GM18907 (cell line): Measurements from ENCODE around the gene TMPRSS9.

Source experiments
- ATAC-seq: cut with Tn5 transposase; IDR thresholded peaks from one replicate; pipeline ENCODE4 v1.9.1; 2021; ENCODE audit warnings: mild to moderate bottlenecking, moderate library complexity; ENCODE audit not compliant: unreplicated experiment

The TMPRSS9 gene

GRCh38 chr19:2329149-2329478, 31.0 kb upstream of the TMPRSS9 start:
- no peak for ATAC-seq

- ATAC-seq = no peak
Measured at GRCh38 chr19:2329501-2329916, 30.6 kb upstream of the TMPRSS9 start.

DNA sequence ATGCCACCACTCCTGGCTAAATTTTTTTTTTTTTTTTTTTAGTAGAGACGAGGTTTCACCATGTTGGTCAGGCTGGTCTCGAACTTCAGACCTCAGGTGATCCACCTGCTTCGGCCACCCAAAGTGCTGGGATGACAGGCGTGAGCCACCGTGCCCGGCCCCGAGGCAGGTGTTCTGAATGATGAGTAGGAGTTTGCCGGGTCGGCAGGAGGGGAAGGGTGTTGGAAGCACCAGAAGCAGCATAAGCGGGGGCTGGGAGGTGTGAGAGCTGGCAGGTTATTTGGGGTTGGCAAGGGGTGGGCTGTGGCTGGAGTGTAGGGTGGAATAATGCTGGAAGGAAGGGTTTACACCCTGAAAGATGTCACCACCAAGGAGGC, 29.8 kb upstream of the TMPRSS9 start:
- no peak for ATAC-seq

DNA sequence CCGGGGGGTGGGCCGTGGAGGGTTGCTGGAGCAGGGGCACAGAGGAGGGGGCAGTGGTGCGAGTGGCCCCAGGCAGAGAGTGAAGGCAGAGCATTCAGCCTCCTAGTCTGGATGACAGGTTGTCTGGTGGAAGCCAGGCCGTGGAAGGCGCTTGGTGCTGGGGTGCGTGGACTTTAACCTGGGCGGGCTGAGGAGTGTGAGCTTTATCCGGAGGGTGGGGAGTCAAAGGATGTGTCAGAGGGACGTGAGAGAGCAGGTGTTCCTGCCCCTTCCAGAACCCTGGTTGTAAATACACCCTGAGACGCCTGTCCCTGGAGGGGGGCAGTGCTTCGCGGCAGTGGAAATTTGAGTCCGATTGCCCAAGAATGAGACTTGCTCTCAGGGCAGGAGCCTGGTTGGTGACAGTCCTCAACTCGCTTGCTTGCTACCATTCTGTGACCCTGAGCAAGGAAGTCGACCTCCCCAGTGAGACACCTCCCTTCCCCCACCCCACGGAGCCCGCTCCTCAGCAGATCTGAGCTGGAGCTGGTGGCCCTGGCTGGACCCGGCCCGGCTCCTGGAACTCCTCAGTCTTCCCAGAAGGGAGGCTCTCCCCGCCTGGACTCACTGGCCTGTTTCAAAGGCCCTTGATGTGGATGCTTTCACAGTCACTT, 29.3 kb upstream of the TMPRSS9 start:
- ATAC-seq = no peak

GRCh38 chr19:2331601-2332246, 28.3 kb upstream of the TMPRSS9 start:
- no peak for ATAC-seq

- peak; percentile 38 for ATAC-seq
Measured at GRCh38 chr19:2332341-2333026, 27.6 kb upstream of the TMPRSS9 start.

- ATAC-seq = no peak
Measured at GRCh38 chr19:2333027-2333806, 26.8 kb upstream of the TMPRSS9 start.

DNA sequence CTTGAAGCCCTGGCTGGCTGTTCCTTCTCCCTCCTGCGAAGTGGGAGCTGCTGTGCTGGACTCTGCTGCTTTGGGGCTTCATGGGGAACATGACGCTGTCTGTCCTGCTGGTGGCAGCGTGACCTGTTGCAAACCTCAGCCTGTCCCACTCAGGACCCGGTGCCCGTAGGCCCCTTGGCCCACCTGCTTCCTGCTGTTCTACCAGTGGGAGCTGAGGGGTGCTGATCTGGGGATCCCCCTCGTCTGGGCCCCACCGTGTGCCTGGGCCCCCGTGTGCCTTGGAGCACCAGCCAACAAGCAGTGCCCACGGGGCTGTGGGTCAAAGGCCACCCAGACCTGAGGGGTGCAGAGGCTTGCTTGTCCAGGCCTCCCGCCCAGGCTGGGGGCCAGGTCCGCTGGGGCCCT, 26.3 kb upstream of the TMPRSS9 start:
- no peak for ATAC-seq

- no peak for ATAC-seq
Measured at GRCh38 chr19:2334426-2334825, 25.6 kb upstream of the TMPRSS9 start.

DNA sequence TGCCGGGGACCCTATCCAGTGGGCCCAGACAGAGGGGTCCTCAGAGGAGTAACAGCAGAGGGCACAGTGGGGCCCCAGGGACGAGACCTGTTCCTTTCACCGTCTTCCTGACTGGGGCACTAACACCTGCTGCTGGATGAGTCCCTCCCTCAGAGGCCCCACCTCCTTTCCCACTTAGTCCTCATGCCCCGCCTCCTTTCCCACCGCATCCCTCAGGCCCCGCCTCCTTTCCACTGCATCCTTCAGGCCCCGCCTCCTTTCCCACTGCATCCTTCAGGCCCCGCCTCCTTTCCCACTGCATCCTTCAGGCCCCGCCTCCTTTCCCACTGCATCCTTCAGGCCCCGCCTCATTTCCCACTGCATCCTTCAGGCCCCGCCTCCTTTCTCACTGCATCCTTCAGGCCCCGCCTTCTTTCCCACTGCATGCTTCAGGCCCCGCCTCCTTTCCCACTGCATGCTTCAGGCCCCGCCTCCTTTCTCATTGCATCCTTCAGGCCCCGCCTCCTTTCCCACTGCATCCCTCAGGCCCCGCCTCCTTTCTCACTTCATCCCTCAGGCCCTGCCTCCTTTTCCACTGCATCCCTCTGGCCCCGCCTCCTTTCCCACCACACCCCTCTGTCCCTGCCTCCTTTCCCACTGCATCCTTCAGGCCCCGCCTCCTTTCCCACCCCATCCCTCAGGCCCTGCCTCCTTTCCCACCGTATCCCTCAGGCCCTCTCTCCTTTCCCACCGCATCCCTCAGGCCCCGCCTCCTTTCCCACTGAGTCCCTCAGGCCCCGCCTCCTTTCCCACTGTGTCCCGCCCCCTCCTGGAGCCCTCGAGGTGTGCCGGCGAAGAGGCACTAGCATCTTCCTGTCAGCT, 24.8 kb upstream of the TMPRSS9 start:
- ATAC-seq = no peak

DNA sequence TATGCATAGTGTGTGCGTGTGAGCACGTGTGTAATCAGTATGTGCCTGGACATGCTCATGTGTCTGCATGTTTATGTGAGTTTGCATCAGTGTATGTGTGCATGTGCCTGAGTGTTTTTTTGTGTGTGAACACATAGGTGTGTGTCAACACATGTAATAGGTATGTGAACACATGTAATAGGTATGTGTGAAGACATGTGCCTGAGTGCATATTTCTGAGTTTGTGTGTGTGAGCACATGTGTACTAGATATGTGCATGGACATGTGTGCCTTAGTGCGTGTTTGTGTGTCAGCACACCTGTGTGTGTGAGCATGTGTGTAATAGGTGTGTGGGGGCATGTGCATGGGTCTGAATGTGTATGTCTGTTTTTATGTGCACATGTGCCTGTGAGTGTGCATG, 24.2 kb upstream of the TMPRSS9 start:
- no peak for ATAC-seq

DNA sequence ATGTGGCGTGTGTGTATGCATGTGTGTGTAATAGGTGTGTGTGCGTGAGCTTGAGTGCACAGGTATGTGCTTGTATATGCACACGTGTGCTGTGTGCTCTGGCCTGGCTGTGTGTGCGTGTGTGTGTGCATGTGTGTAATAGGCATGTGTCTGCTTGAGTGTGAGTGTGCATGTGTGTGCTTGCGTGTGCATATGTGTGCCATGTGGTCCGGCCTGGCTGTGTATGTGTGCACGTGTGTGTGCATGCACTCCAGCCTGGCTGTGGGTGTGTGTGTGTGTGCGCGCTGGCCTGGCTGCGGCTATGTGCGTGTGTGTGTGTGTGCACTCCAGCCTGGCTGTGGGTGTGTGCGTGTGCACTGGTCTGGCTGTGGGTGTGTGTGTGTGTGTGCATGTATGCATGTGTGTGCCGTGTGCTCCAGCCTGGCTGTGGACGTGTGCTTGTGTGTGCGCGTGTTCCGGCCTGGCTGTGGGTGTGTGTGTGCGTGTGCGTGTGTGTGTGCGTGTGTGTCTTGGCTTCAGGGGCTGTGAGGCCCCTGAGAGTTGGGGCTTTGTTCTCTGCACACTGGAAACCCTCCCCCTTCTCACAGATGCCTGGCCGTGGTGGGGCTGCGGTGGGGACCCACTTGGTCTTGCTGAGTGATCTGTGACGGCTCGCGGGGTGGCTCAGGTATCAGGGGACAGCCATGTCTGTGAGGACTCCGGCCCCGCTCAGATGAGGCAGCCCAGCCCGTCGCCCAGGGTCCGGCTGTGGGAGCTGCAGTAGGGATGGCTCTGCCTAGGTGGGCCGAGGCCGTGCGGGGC, 23.3 kb upstream of the TMPRSS9 start:
- ATAC-seq = no peak

DNA sequence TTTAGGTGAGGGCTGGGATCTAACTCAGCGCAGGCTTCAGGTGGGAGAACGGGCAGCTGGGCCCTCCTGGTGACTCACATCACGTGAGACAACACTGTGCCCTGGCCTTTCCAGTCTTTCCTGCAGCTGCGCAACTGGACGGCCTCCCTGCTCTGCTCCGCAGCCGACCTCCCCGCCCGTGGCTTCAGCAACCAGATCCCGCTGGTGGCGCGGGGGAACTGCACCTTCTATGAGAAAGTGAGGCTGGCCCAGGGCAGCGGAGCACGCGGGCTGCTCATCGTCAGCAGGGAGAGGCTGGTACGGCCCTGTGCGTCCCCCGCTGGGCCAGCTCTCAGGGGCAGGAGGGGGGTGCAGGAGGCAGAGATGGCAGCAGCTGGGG, 22.7 kb upstream of the TMPRSS9 start:
- ATAC-seq = no peak

DNA sequence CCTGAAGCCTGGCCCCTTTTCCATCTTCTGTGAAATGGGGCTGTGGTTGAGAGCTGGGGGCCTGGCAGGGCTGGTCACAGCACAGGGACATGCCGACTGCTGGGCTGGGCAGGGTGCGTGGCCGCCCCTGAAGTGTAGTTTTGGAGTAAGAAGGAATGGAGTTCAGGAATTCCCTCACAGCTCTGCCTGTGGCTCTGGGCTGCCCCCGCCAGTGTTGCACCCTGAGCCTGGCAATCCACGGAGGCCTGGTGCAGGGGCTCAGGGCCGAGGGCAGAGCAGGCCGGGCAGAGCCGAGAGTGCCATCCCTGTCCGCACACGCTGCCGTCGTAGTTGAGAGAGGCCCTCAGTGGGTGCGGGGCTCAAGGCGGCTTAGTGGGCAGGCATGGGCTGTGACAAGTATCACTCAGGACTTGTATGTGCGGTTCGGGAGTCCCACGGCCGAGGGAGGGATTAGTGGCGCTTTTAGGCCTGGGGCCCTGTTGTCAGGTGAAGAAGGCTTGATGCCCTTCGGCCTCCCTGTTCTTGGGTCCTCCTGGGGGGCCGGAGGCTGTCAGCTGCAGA, 21.9 kb upstream of the TMPRSS9 start:
- ATAC-seq = no peak

DNA sequence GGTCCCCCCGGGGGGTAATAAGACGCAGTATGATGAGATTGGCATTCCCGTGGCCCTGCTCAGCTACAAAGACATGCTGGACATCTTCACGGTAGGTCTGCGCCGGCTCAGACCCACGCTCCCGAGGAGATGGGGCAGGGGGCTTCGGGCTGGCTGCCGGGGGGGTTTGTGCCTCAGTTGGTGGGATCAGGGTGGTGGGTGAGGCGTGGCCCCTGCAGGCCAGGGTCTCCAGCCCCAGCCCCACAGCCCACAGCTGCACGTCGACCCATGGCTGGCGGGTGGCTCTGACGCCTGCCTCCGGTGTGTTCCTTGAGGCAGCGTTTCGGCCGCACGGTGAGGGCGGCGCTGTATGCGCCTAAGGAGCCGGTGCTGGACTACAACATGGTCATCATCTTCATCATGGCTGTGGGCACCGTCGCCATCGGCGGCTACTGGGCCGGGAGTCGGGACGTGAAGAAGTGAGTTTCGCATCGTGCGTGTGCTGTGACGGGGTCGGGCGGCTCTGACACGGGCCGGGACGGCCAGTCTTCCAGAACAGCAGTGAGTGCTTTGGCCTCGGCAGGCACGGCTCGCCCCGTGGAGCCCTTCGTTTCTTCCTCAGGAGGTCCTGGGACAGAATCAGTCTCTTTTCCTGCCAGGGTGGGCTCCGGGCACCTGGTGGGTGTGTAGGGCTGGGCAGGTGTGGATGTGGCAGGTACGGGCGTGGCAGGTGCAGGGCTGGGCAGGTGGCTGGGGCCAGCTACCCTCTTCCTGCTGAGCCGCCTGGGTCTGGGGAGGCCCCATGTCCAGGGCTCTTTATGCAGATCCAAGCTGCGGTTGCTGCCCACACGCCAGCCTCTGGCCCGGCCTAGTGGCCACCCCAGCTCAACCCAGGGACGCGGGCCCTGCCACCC, 21.1 kb upstream of the TMPRSS9 start:
- no peak for ATAC-seq

DNA sequence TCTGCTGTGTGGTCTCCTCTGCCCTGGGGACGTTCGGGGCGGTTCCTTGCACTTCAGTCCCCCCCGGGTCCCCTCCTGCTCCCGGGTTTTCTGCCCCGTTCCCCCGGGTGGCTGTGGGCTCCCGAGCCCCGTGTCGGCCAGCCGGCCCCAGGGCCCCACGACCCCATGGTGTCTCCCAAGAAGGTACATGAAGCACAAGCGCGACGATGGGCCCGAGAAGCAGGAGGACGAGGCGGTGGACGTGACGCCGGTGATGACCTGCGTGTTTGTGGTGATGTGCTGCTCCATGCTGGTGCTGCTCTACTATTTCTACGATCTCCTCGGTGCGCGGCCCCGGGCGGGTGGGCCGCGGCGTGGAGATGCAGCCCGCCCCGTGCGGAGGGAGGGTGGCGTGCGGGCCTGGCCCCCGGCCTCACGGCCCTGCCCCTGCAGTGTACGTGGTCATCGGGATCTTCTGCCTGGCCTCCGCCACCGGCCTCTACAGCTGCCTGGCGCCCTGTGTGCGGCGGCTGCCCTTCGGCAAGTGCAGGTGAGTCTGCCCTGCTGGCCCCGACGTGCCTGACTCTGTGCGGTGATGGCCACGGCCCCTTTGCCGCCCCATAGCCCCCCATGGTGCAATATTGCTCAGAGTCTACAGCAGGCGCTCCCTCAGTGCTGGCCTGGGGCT, 20.3 kb upstream of the TMPRSS9 start:
- no peak for ATAC-seq

GRCh38 chr19:2340496-2341243, 19.4 kb upstream of the TMPRSS9 start:
- ATAC-seq = no peak
